Stimulated activated naive CD8-positive, alpha-beta T cell treated with anti-CD3 and anti-CD28 coated beads, Interleukin-15, Interleukin-2, amounts not matched to agents 100 ng/mL and 50 ng/mL, for 24 hours (primary cell): Measurements from ENCODE around the gene FETUB.

Experiments used
- H3K27ac Mint-ChIP-seq: one replicate; pipeline ENCODE4 v1.8.0; 2021; ENCODE audit warnings: mild to moderate bottlenecking, mixed read lengths
- H3K27me3 Mint-ChIP-seq: one replicate; pipeline ENCODE4 v1.8.0; 2021; ENCODE audit warnings: mixed read lengths
- H3K36me3 Mint-ChIP-seq: one replicate; pipeline ENCODE4 v1.8.0; 2021; ENCODE audit warnings: low read depth, mixed read lengths
- H3K4me1 Mint-ChIP-seq: one replicate; pipeline ENCODE4 v1.8.0; 2021; ENCODE audit warnings: low read depth, mixed read lengths
- H3K4me3 Mint-ChIP-seq: one replicate; pipeline ENCODE4 v1.8.0; 2021; ENCODE audit warnings: mild to moderate bottlenecking, mixed read lengths
- H3K9me3 Mint-ChIP-seq: one replicate; pipeline ENCODE4 v1.8.0; 2021; ENCODE audit warnings: mixed read lengths

The FETUB gene

GRCh38 chr3:186605561-186606545 lies 34.3 kb upstream of the FETUB start:
- H3K27me3 Mint-ChIP-seq, result no peaks in the 10 kb centered on the region
- H3K36me3 Mint-ChIP-seq, result no peaks in the 10 kb centered on the region
- no peaks in the 10 kb centered on the region for H3K4me1 Mint-ChIP-seq
- no peaks in the 10 kb centered on the region for H3K9me3 Mint-ChIP-seq
- no peak overlapping the region for H3K4me3 Mint-ChIP-seq
- no peak overlapping the region for H3K27ac Mint-ChIP-seq

GRCh38 chr3:186608624-186609215 lies 31.5 kb upstream of the FETUB start:
- Mint-ChIP-seq H3K27ac (no peak overlapping the region), H3K27me3 (peaks cover 8% of the 10 kb centered on the region), H3K4me3 (no peak overlapping the region), H3K9me3 (no peaks in the 10 kb centered on the region), H3K4me1 (no peaks in the 10 kb centered on the region), H3K36me3 (no peaks in the 10 kb centered on the region)

GRCh38 chr3:186609247-186609868 lies 30.8 kb upstream of the FETUB start:
- H3K4me1 Mint-ChIP-seq, result peaks cover 2% of the 10 kb centered on the region
- no peaks in the 10 kb centered on the region for H3K9me3 Mint-ChIP-seq
- peaks cover 11% of the 10 kb centered on the region for H3K27me3 Mint-ChIP-seq
- no peak overlapping the region for H3K4me3 Mint-ChIP-seq
- H3K27ac Mint-ChIP-seq, result no peak overlapping the region
- H3K36me3 Mint-ChIP-seq, result no peaks in the 10 kb centered on the region

GRCh38 chr3:186612065-186612464 lies 28.1 kb upstream of the FETUB start:
- H3K4me1 Mint-ChIP-seq, result peaks cover 19% of the 10 kb centered on the region
- H3K27ac Mint-ChIP-seq, result no peak overlapping the region

GRCh38 chr3:186612721-186613636 lies 27.2 kb upstream of the FETUB start, which contains the start of gene AHSG:
Gene AHSG (plus strand): TSS chr3:186613060. CDS start chr3:186613142, 82 bp downstream.
- Mint-ChIP-seq H3K36me3 (no peaks in the 10 kb centered on the region), H3K4me1 (peaks cover 21% of the 10 kb centered on the region), H3K4me3 (no peak within 1 kb of the TSS), H3K9me3 (no peaks in the 10 kb centered on the region), H3K27me3 (peaks cover 31% of the 10 kb centered on the region), H3K27ac (no peak within 1 kb of the TSS)

More at GRCh38 chr3:186612065-186612464, 28.1 kb upstream of the FETUB start:
- Mint-ChIP-seq H3K4me3 (no peak overlapping the region), H3K9me3 (no peaks in the 10 kb centered on the region), H3K27me3 (peaks cover 21% of the 10 kb centered on the region), H3K36me3 (no peaks in the 10 kb centered on the region)

GRCh38 chr3:186613637-186614265 lies 26.4 kb upstream of the FETUB start:
- Mint-ChIP-seq H3K27me3 (peaks cover 38% of the 10 kb centered on the region), H3K4me1 (peaks cover 21% of the 10 kb centered on the region), H3K36me3 (no peaks in the 10 kb centered on the region), H3K9me3 (no peaks in the 10 kb centered on the region), H3K4me3 (no peak overlapping the region), H3K27ac (no peak overlapping the region)

GRCh38 chr3:186614266-186614596 lies 26.0 kb upstream of the FETUB start:
- H3K36me3 Mint-ChIP-seq, result no peaks in the 10 kb centered on the region
- H3K27ac Mint-ChIP-seq, result peak overlapping the region; percentile 71
- peak overlapping the region; percentile 47 for H3K4me3 Mint-ChIP-seq
- H3K27me3 Mint-ChIP-seq, result peaks cover 39% of the 10 kb centered on the region
- H3K9me3 Mint-ChIP-seq, result no peaks in the 10 kb centered on the region
- peaks cover 21% of the 10 kb centered on the region for H3K4me1 Mint-ChIP-seq

GRCh38 chr3:186614597-186615483 lies 25.4 kb upstream of the FETUB start:
- H3K36me3 Mint-ChIP-seq, result no peaks in the 10 kb centered on the region
- peak overlapping the region; percentile 71 for H3K27ac Mint-ChIP-seq
- H3K9me3 Mint-ChIP-seq, result no peaks in the 10 kb centered on the region
- H3K27me3 Mint-ChIP-seq, result peaks cover 39% of the 10 kb centered on the region
- H3K4me1 Mint-ChIP-seq, result peaks cover 21% of the 10 kb centered on the region
- H3K4me3 Mint-ChIP-seq, result peak overlapping the region; percentile 47

GRCh38 chr3:186616299-186616617 lies 23.9 kb upstream of the FETUB start:
- peaks cover 42% of the 10 kb centered on the region for H3K27me3 Mint-ChIP-seq
- no peaks in the 10 kb centered on the region for H3K36me3 Mint-ChIP-seq
- peaks cover 21% of the 10 kb centered on the region for H3K4me1 Mint-ChIP-seq
- no peak overlapping the region for H3K4me3 Mint-ChIP-seq
- H3K9me3 Mint-ChIP-seq, result no peaks in the 10 kb centered on the region
- no peak overlapping the region for H3K27ac Mint-ChIP-seq

- Mint-ChIP-seq H3K27me3 (peaks cover 46% of the 10 kb centered on the region), H3K4me1 (peaks cover 21% of the 10 kb centered on the region), H3K4me3 (peak overlapping the region; percentile 65), H3K36me3 (no peaks in the 10 kb centered on the region), H3K9me3 (no peaks in the 10 kb centered on the region), H3K27ac (peak overlapping the region; percentile 57)
Measured at GRCh38 chr3:186617036-186617946, 22.9 kb upstream of the FETUB start.

- Mint-ChIP-seq H3K4me1 (peaks cover 21% of the 10 kb centered on the region), H3K36me3 (no peaks in the 10 kb centered on the region), H3K4me3 (no peak overlapping the region)
Measured at GRCh38 chr3:186618318-186618938, 21.8 kb upstream of the FETUB start.

GRCh38 chr3:186619787-186620212 lies 20.4 kb upstream of the FETUB start:
- no peaks in the 10 kb centered on the region for H3K36me3 Mint-ChIP-seq
- no peaks in the 10 kb centered on the region for H3K9me3 Mint-ChIP-seq
- no peak overlapping the region for H3K27ac Mint-ChIP-seq

More at GRCh38 chr3:186618318-186618938, 21.8 kb upstream of the FETUB start:
- H3K27me3 Mint-ChIP-seq, result peaks cover 47% of the 10 kb centered on the region
- H3K27ac Mint-ChIP-seq, result no peak overlapping the region
- H3K9me3 Mint-ChIP-seq, result no peaks in the 10 kb centered on the region

More at GRCh38 chr3:186619787-186620212, 20.4 kb upstream of the FETUB start:
- Mint-ChIP-seq H3K4me3 (no peak overlapping the region), H3K4me1 (peaks cover 15% of the 10 kb centered on the region), H3K27me3 (peaks cover 39% of the 10 kb centered on the region)
